ENCODE data around the gene PHLDB1.

- no peak for TF ChIP-seq NFRKB (IDR thresholded peaks at IDR 0.05)
- no peak for TF ChIP-seq ARNT (IDR thresholded peaks at IDR 0.05)
- TF ChIP-seq SP1 (IDR thresholded peaks at IDR 0.05) = no peak
- TF ChIP-seq ELF4 (IDR thresholded peaks at IDR 0.05) = no peak
- no peak for TF ChIP-seq FOXK2 (IDR thresholded peaks at IDR 0.05)
- TF ChIP-seq FOXA1 (IDR thresholded peaks at IDR 0.05) = no peak
- no peak for TF ChIP-seq L3MBTL2 (conservative IDR thresholded peaks at IDR 0.05)
Measured at GRCh38 chr11:118659314-118659952, 52.0 kb downstream of the PHLDB1 start.
